SU-DHL-6 (cell line): Measurements from ENCODE around the gene SH2D1A.
"Not testable (repeated sequence)": the region's sequence is repeated elsewhere in the genome, so short reads cannot be mapped to it uniquely, and the experiment has no call there.

Experiments used
- H2AFZ ChIP-seq: fragments of 200-600 bp; sonication (generic); 2 replicates; pipeline ENCODE4 v1.6.1; 2014; ENCODE audit warnings: low read depth, mild to moderate bottlenecking, moderate library complexity, mixed read lengths, antibody characterized with exemption, low read length; ENCODE audit not compliant: severe bottlenecking
- H3F3A ChIP-seq: fragments of 200-600 bp; shearing (Covaris generic); 2 replicates; pipeline ENCODE4 v1.6.0; 2016; ENCODE audit warnings: antibody characterized with exemption, mild to moderate bottlenecking; ENCODE audit not compliant: insufficient read depth
- H3K27ac ChIP-seq: fragments of 200-600 bp; sonication (generic); 2 replicates; pipeline ENCODE4 v1.5.1; 2016; ENCODE audit warnings: low read depth, mild to moderate bottlenecking, low read length, moderate library complexity, mixed read lengths
- H3K27me3 ChIP-seq: fragments of 200-600 bp; sonication (generic), shearing (Covaris generic); 2 replicates; pipeline ENCODE4 v1.6.0; 2014; ENCODE audit warnings: mild to moderate bottlenecking, low read length
- H3K36me3 ChIP-seq: fragments of 200-600 bp; sonication (generic); 2 replicates; pipeline ENCODE4 v1.6.1; 2014; ENCODE audit warnings: mild to moderate bottlenecking, low read length, mixed read lengths
- H3K4me2 ChIP-seq: fragments of 300-600, 200-600 bp; shearing (Covaris generic), sonication (generic); 2 replicates; pipeline ENCODE4 v1.6.0; 2014; ENCODE audit warnings: low read length, low read depth, mild to moderate bottlenecking; ENCODE audit not compliant: poor library complexity, severe bottlenecking
- H3K4me3 ChIP-seq: fragments of 200-600 bp; sonication (generic); 2 replicates; pipeline ENCODE4 v1.5.1; 2014; ENCODE audit warnings: antibody characterized with exemption, low read length, mild to moderate bottlenecking, mixed read lengths; ENCODE audit not compliant: insufficient read depth, poor library complexity, severe bottlenecking
- H3K79me2 ChIP-seq: fragments of 200-600 bp; sonication (generic); 2 replicates; pipeline ENCODE4 v1.6.1; 2014; ENCODE audit warnings: mild to moderate bottlenecking, low read length, moderate library complexity; ENCODE audit not compliant: insufficient read depth
- H3K9ac ChIP-seq: fragments of 200-600 bp; sonication (generic); 2 replicates; pipeline ENCODE4 v1.7.0; 2014; ENCODE audit warnings: mild to moderate bottlenecking, low read length
- H3K9me2 ChIP-seq: fragments of 200-600 bp; sonication (generic); replicated peaks from 2 replicates; pipeline ENCODE4 v1.6.1; 2014; ENCODE audit warnings: low read length; ENCODE audit not compliant: insufficient read depth
- H3K9me3 ChIP-seq: fragments of 200-600 bp; sonication (generic); 2 replicates; pipeline ENCODE4 v1.6.1; 2014; ENCODE audit warnings: low read length, mixed read lengths; ENCODE audit not compliant: insufficient read depth
- H4K20me1 ChIP-seq: fragments of 200-600 bp; sonication (generic); 2 replicates; pipeline ENCODE4 v1.6.1; 2014; ENCODE audit warnings: low read depth, mild to moderate bottlenecking, antibody characterized with exemption, low read length, moderate library complexity, mixed read lengths
- CTCF ChIP-seq: fragments of 200-600 bp; sonication (generic); IDR thresholded peaks from one replicate; pipeline ENCODE4 v1.5.1; 2017; ENCODE audit warnings: antibody characterized with exemption, mild to moderate bottlenecking, low read length, moderate library complexity; ENCODE audit not compliant: insufficient read depth, poor library complexity, severe bottlenecking
- EZH2phosphoT487 ChIP-seq: fragments of 200-600 bp; sonication (generic), shearing (Covaris generic); conservative IDR thresholded peaks from 2 replicates; pipeline ENCODE4 v1.6.1; 2018; ENCODE audit warnings: mild to moderate bottlenecking, antibody characterized with exemption, low read length, moderate library complexity, mixed read lengths

The SH2D1A gene

GRCh38 chrX:124346117-124346876 lies at the start of gene SH2D1A:
TSS of gene SH2D1A (plus strand) at chrX:124346563. CDS start at chrX:124346643, 80 bp downstream.
- Histone ChIP-seq H3K36me3 (no peaks in the 10 kb centered on the region), H3K27ac (no peak within 1 kb of the TSS), H3K79me2 (no peaks in the 10 kb centered on the region), H3F3A (no peaks in the 10 kb centered on the region), H4K20me1 (no peaks in the 10 kb centered on the region), H2AFZ (no peak within 1 kb of the TSS), H3K9me2 (no peaks in the 10 kb centered on the region), H3K4me3 (no peak within 1 kb of the TSS), H3K4me2 (no peak within 1 kb of the TSS), H3K9ac (no peak within 1 kb of the TSS), H3K9me3 (no peaks in the 10 kb centered on the region), H3K27me3 (no peaks in the 10 kb centered on the region)
- TF ChIP-seq EZH2phosphoT487 (no peak), CTCF (no peak)

- not testable (repeated sequence) for H3K79me2 ChIP-seq, H3K4me3 ChIP-seq, H3K4me2 ChIP-seq, H3K9me2 ChIP-seq, H3F3A ChIP-seq, H3K36me3 ChIP-seq, H3K27ac ChIP-seq, H4K20me1 ChIP-seq, H3K9me3 ChIP-seq, H3K27me3 ChIP-seq, H2AFZ ChIP-seq, H3K9ac ChIP-seq
These were observed 47.0 kb upstream of the SH2D1A start for GRCh38 chrX:124299323-124299722.

- Histone ChIP-seq H4K20me1 (no peaks in the 10 kb centered on the region), H3K9me2 (no peaks in the 10 kb centered on the region), H3F3A (no peaks in the 10 kb centered on the region), H3K36me3 (no peaks in the 10 kb centered on the region), H3K4me2 (no peak overlapping the region), H3K4me3 (no peak overlapping the region), H3K9me3 (no peaks in the 10 kb centered on the region), H3K27me3 (no peaks in the 10 kb centered on the region), H3K27ac (no peak overlapping the region), H3K9ac (no peak overlapping the region), H2AFZ (no peak overlapping the region), H3K79me2 (no peaks in the 10 kb centered on the region)
- TF ChIP-seq CTCF (no peak), EZH2phosphoT487 (no peak)
These were observed 46.0 kb upstream of the SH2D1A start for GRCh38 chrX:124300405-124300804.

- Histone ChIP-seq H3K27me3 (no peaks in the 10 kb centered on the region), H2AFZ (no peak overlapping the region), H3K9me3 (no peaks in the 10 kb centered on the region), H3K36me3 (no peaks in the 10 kb centered on the region), H3K79me2 (no peaks in the 10 kb centered on the region), H3K9ac (no peak overlapping the region), H4K20me1 (no peaks in the 10 kb centered on the region), H3K9me2 (no peaks in the 10 kb centered on the region), H3K27ac (no peak overlapping the region), H3F3A (no peaks in the 10 kb centered on the region), H3K4me3 (no peak overlapping the region), H3K4me2 (no peak overlapping the region)
- TF ChIP-seq EZH2phosphoT487 (no peak), CTCF (no peak)
These were observed 39.0 kb upstream of the SH2D1A start for GRCh38 chrX:124307253-124307907.
